HUES6 (cell line): ENCODE measurements around the gene PDZD2.
"Not testable (repeated sequence)": the region's sequence is repeated elsewhere in the genome, so short reads cannot be mapped to it uniquely, and the experiment has no call there.

ENCODE experiments used
- H3K27ac ChIP-seq: 2 replicates; pipeline ENCODE4 v1.7.0; 2013; ENCODE audit warnings: low read depth, mild to moderate bottlenecking, low read length, inconsistent platforms
- H3K27me3 ChIP-seq: 2 replicates; pipeline ENCODE4 v1.6.1; 2013; ENCODE audit warnings: low read length; ENCODE audit not compliant: control insufficient read depth, insufficient read depth
- H3K36me3 ChIP-seq: 2 replicates; pipeline ENCODE4 v1.6.1; 2013; ENCODE audit warnings: low read length; ENCODE audit not compliant: control insufficient read depth, insufficient read depth
- H3K4me1 ChIP-seq: 2 replicates; pipeline ENCODE4 v1.6.1; 2013; ENCODE audit warnings: low read length; ENCODE audit not compliant: control insufficient read depth, insufficient read depth
- H3K4me3 ChIP-seq: 2 replicates; pipeline ENCODE4 v1.5.1; 2013; ENCODE audit warnings: low read depth, low read length
- H3K9ac ChIP-seq: one replicate; pipeline ENCODE4 v1.6.1; 2013; ENCODE audit warnings: mild to moderate bottlenecking, low read length
- H3K9me3 ChIP-seq: 2 replicates; pipeline ENCODE4 v1.6.1; 2013; ENCODE audit warnings: low read depth, low read length; ENCODE audit not compliant: control insufficient read depth, insufficient read depth

The PDZD2 gene

DNA sequence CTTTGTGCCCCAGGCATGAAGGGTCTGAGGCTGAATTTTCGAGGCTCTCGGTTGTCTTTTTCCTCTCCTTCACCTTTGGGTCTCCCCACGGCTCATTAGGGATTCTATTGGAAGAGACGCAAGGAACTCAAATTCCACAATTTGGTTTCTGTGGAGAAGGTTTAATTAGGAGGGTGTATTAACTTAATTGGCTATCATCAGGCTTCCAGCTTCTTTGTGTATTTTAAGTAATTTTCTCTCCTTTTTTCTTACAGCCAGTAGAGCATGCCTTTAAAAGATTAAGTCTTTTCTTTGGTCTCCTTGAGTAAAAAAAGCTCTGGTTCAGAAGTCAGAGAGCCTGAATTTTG, 115.4 kb downstream of the PDZD2 start:
- H3K9me3 ChIP-seq, result no peaks in the 10 kb centered on the region
- H3K27me3 ChIP-seq, result peaks cover 23% of the 10 kb centered on the region
- H3K36me3 ChIP-seq, result no peaks in the 10 kb centered on the region
- no peak overlapping the region for H3K27ac ChIP-seq
- peaks cover 12% of the 10 kb centered on the region for H3K4me1 ChIP-seq
- H3K4me3 ChIP-seq, result no peak overlapping the region
- H3K9ac ChIP-seq, result no peak overlapping the region

DNA sequence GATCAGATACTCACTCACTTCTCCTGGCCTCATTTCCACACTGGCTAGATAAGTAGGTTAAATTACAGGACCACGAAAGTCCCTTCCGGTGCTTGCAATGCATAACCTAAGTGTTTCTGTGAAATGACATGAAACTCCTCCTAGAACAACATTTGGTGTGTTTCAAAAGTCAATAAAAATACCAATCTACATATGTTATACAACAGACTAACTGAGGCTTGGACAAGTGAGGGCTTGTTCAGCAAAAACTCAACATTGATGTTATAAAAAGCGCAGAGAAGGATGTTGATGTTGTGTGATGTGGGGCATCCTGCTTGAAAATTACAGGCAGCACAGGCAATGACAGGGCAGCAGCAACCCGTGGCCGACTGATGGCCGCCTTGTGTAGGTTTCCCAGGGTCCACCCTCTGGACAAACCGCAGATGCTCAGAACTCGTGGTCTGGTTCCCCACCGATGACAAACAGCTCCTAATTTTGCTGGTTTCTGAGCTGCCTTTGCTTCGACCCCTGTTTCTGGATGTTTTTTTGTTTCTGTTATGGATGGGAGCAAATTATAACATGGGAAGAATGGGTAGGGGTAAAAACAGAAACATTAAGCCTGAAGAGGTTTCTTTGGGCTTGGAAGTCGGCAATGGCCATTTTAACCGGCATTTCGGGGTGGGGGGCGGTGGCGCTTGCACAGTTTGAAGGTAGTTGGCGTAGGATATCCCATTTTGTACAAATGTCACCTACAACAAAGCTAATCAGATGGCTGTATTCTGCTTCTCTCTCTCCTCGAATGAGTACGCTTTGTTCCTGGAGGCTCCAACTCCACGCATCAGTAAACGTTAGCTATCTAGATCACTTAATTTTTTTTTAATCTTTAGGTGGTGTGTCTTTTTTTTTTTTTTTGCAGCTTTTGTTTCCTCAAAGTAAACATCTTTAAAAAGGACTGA, 116.1 kb downstream of the PDZD2 start:
- Histone ChIP-seq H3K36me3 (no peaks in the 10 kb centered on the region), H3K27me3 (peaks cover 23% of the 10 kb centered on the region), H3K4me1 (peaks cover 12% of the 10 kb centered on the region), H3K27ac (no peak overlapping the region), H3K4me3 (no peak overlapping the region), H3K9ac (no peak overlapping the region), H3K9me3 (no peaks in the 10 kb centered on the region)

DNA sequence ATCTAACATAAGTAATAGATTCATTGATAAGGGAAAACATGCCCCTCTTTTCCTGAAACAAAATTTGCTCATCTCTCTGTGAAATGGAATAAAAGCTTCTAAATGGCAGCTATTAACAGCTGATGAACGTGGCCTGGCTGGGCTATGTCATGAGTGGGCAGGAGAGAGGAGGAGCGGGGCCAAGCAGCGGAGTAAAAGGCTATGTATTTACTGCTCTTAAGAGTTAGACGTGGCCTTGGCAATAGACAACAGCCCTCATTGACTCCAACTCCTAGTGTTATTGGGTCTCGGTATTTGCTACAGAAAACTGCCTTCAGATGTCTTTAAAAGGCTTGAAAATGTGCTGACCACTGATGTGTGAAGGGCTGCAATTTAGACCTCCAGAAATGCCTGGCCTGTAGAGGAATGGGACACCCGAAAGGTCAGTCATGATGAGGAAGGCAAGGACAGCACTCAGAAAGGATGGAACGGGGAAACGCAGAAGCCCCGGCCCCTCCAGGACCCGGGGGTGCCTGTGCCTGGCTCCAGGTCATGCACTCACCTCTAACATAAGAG, 116.8 kb downstream of the PDZD2 start:
- H3K27ac ChIP-seq, result no peak overlapping the region
- H3K9ac ChIP-seq, result no peak overlapping the region
- H3K9me3 ChIP-seq, result no peaks in the 10 kb centered on the region
- peaks cover 23% of the 10 kb centered on the region for H3K27me3 ChIP-seq
- H3K4me3 ChIP-seq, result no peak overlapping the region
- H3K36me3 ChIP-seq, result no peaks in the 10 kb centered on the region
- peaks cover 12% of the 10 kb centered on the region for H3K4me1 ChIP-seq

DNA sequence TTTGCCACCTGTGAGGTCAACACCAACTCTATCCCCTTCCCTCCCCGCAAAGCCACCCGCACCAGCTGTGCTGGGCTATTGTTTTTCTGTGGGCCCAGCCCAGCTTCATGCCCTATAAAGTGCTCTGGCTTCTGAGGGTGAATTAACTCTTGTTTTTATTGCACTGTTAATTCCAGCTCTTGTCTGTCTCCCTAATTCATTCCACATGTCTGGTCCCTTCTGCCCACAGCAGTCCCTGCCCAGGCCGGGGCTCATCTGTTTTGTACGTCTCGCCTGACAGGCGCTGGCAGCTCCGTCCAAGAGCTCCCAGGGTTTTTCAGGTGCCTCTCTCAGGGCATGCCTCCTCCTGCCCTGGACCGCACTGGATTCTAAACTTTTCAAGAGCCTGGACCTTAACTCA, 118.9 kb downstream of the PDZD2 start:
- H3K27ac ChIP-seq, result no peak overlapping the region
- H3K4me1 ChIP-seq, result peaks cover 12% of the 10 kb centered on the region
- H3K9me3 ChIP-seq, result no peaks in the 10 kb centered on the region
- no peak overlapping the region for H3K4me3 ChIP-seq
- H3K36me3 ChIP-seq, result no peaks in the 10 kb centered on the region
- H3K27me3 ChIP-seq, result peaks cover 23% of the 10 kb centered on the region
- H3K9ac ChIP-seq, result no peak overlapping the region

DNA sequence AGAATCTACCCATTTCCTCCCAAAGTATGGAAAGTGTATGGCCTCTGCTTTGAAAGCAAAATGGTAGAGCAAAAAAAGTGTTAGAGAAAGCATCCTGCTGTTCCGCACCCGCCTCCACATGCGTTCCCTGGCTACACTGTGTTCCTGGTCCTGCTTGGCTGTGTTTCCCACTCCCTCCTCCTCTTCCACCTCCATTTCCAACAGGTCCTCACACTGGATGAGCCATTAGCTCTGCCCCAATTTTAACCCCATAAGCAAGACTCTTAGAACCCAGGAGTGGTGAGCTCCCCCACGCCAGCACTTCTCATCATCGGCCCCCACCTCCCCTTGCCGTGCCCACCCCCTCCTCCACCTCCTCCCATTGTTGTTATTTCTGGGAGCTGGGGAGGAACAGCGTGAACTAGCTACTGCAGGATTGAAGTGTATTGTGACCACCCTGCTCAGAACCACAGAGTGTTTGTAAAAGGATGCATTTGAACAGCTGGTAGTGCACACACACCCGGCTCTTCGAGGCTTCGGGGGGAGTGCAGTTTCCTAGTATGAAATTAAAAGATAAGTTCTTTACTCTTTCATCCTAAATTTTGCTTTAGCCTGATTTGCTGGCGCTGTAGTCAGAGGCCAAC, 120.0 kb downstream of the PDZD2 start:
- H3K4me3 ChIP-seq, result no peak overlapping the region
- H3K4me1 ChIP-seq, result peaks cover 11% of the 10 kb centered on the region
- H3K27ac ChIP-seq, result no peak overlapping the region
- no peak overlapping the region for H3K9ac ChIP-seq
- H3K36me3 ChIP-seq, result no peaks in the 10 kb centered on the region
- peaks cover 23% of the 10 kb centered on the region for H3K27me3 ChIP-seq
- no peaks in the 10 kb centered on the region for H3K9me3 ChIP-seq

DNA sequence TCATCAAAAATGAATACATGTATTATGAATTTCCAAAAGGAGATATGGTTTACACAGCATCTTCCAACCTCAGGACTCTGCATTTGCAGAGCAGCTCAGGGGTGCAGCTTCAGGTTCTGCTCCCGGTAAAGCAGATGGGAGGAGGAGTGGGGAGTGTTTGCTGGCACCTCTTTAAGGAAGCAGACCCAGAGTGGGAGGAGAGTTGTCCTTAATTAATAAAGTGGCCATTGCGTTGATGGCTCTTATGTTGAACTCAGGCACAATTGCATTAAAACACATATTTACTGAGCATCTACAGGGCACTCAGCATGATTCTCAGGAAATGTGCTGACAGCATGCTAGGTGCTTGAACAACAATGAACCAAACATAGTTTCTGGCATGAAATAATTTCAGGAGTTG, 121.0 kb downstream of the PDZD2 start:
- Histone ChIP-seq H3K27ac (no peak overlapping the region), H3K9me3 (no peaks in the 10 kb centered on the region), H3K9ac (no peak overlapping the region), H3K36me3 (no peaks in the 10 kb centered on the region), H3K27me3 (peaks cover 14% of the 10 kb centered on the region), H3K4me1 (peaks cover under 1% of the 10 kb centered on the region; the same call in 1 of the 2 replicates), H3K4me3 (no peak overlapping the region)

GRCh38 chr5:31761877-31762276, 122.9 kb downstream of the PDZD2 start:
- no peak overlapping the region for H3K9ac ChIP-seq
- no peaks in the 10 kb centered on the region for H3K9me3 ChIP-seq
- H3K36me3 ChIP-seq, result no peaks in the 10 kb centered on the region
- no peaks in the 10 kb centered on the region for H3K4me1 ChIP-seq
- H3K27ac ChIP-seq, result no peak overlapping the region
- H3K27me3 ChIP-seq, result no peaks in the 10 kb centered on the region
- no peak overlapping the region for H3K4me3 ChIP-seq

- H3K27ac ChIP-seq, result no peak overlapping the region
- no peak overlapping the region for H3K4me3 ChIP-seq
- H3K36me3 ChIP-seq, result no peaks in the 10 kb centered on the region
- no peak overlapping the region for H3K9ac ChIP-seq
- H3K9me3 ChIP-seq, result no peaks in the 10 kb centered on the region
- no peaks in the 10 kb centered on the region for H3K27me3 ChIP-seq
- no peaks in the 10 kb centered on the region for H3K4me1 ChIP-seq
These were observed 124.5 kb downstream of the PDZD2 start for GRCh38 chr5:31763424-31763823.

DNA sequence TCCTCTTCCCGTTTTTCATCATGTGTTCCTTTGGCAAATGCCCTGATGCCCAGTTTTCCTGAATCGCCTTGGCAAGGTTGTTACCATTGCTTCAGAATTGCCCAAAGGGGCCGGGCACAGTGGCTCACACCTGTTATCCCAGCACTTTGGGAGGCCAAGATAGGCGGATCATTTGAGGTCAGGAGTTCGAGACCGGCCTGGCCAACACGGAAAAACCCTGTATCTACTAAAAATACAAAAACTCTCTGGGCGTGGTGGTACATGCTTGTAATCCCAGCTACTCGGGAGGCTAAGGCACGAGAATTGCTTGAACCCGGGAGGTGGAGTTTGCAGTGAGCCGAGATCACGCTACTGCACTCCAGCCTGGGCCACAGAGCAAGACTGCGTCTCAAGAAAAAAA, 125.8 kb downstream of the PDZD2 start:
- not testable (repeated sequence) for H3K27ac ChIP-seq, H3K9me3 ChIP-seq, H3K4me3 ChIP-seq, H3K27me3 ChIP-seq, H3K36me3 ChIP-seq, H3K9ac ChIP-seq, H3K4me1 ChIP-seq

DNA sequence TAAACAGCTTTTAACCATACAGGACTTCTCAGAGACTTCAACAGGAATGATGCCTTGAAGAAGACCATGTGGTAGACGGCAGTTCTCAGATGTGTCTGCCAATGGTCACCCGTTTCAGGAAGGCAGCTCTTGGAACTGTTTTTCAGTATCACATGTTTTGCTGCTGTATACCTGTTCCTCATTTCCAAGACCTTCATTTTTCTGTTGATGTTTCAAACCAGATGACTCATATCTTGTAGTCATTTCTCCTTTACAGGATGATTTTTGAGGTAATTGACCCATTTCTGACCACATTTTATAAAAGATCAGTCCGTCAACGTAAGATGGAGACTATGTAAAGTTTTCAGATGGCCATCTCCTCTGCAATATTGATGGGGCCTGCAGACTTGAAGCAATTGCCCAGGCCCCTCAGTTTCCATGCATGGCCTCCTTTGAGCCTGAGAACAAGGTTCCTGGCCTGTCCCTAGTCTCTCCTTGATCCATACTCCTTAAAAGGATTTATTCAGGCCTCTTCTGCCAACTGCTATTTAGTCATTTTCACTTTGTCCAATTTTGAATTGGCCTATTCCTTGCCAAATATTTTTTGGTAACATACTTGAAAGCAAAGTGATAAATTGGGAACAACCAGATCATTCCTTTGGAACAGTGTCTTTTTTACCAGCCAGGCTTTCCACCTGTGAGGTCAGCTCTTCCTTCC, 128.6 kb downstream of the PDZD2 start:
- H3K27me3 ChIP-seq, result no peaks in the 10 kb centered on the region
- no peak overlapping the region for H3K27ac ChIP-seq
- no peaks in the 10 kb centered on the region for H3K36me3 ChIP-seq
- no peak overlapping the region for H3K9ac ChIP-seq
- no peaks in the 10 kb centered on the region; the same call in 1 of the 2 replicates for H3K9me3 ChIP-seq
- peaks cover 11% of the 10 kb centered on the region; the same call in 1 of the 2 replicates for H3K4me1 ChIP-seq
- H3K4me3 ChIP-seq, result no peak overlapping the region

- Histone ChIP-seq H3K27ac (no peak overlapping the region), H3K36me3 (no peaks in the 10 kb centered on the region), H3K27me3 (no peaks in the 10 kb centered on the region)
These were observed 129.1 kb downstream of the PDZD2 start for GRCh38 chr5:31768046-31768445.

More at GRCh38 chr5:31768046-31768445, 129.1 kb downstream of the PDZD2 start:
- H3K4me3 ChIP-seq, result no peak overlapping the region
- no peak overlapping the region for H3K9ac ChIP-seq
- peaks cover 11% of the 10 kb centered on the region; the same call in 1 of the 2 replicates for H3K4me1 ChIP-seq
- H3K9me3 ChIP-seq, result no peaks in the 10 kb centered on the region; the same call in 1 of the 2 replicates
